Endothelial cell of umbilical vein (primary cell): Measurements from ENCODE around the gene BRSK2. TPM values are rescaled to one million over a fixed set of nuclear protein-coding genes. Genes with fewer than 3 reads are reported as not detected.
"Not testable (repeated sequence)": the region's sequence is repeated elsewhere in the genome, so short reads cannot be mapped to it uniquely, and the experiment has no call there.

ENCODE experiments used
- BruUV-seq: library from RNA; stranded (reverse); fragments of 400-500 nt; replicated peaks from 2 replicates; lab custom pipeline; 2021; lab: Mats Ljungman, UMichigan
- CTCF ChIA-PET: fragments of 300-600, 350-600 bp; sonication (Branson Sonifier 250); formaldehyde crosslinking; loops from one replicate; lab custom pipeline; 2021; ENCODE audit warnings: antibody characterized with exemption, inconsistent platforms; lab: Charles Lee
- POLR2A ChIA-PET: fragments of 300-600, 350-600 bp; sonication (Branson Sonifier 250); formaldehyde crosslinking; loops from one replicate; lab custom pipeline; 2021; ENCODE audit warnings: antibody characterized with exemption, inconsistent platforms; lab: Charles Lee
- DNase-seq: peaks from one replicate; pipeline ENCODE4 v3.0.0-alpha.2; 2011; ENCODE audit warnings: low read depth, low spot score
- FAIRE-seq: peaks from 2 replicates; lab custom pipeline; 2011; peaks lifted over from hg19 to GRCh38; lab: Jason Lieb, UNC
- H2AFZ ChIP-seq: 2 replicates; pipeline ENCODE4 v1.6.0; 2012; ENCODE audit warnings: low read depth, low read length, control low read depth, inconsistent platforms
- H3K27ac ChIP-seq: 2 replicates; pipeline ENCODE4 v1.5.1; 2011; ENCODE audit warnings: low read depth, mild to moderate bottlenecking, control low read depth, low read length, moderate library complexity; ENCODE audit not compliant: insufficient read depth
- H3K27me3 ChIP-seq, 2 experiments: 2 replicates each; pipeline versions ENCODE4 v1.6.0 to v1.6.1; 2011; ENCODE audit warnings: low read length in 2 of 2, mixed read lengths in 1 of 2; ENCODE audit not compliant: control insufficient read depth in 2 of 2, insufficient read depth in 2 of 2
- H3K36me3 ChIP-seq, 2 experiments: 2 replicates in 1 of 2; 3 replicates in 1 of 2; pipeline ENCODE4 v1.5.1; 2011; ENCODE audit warnings: low read length in 2 of 2, mild to moderate bottlenecking in 1 of 2, moderate library complexity in 1 of 2; ENCODE audit not compliant: control insufficient read depth in 2 of 2, insufficient read depth in 2 of 2; ENCODE audit errors: extremely low read depth in 1 of 2
- H3K4me1 ChIP-seq: 3 replicates; pipeline ENCODE4 v1.5.1; 2011; ENCODE audit warnings: mild to moderate bottlenecking, low read length; ENCODE audit not compliant: control insufficient read depth, insufficient read depth; ENCODE audit errors: extremely low read depth
- H3K4me2 ChIP-seq: 2 replicates; pipeline ENCODE4 v1.6.1; 2011; ENCODE audit warnings: low read length, control low read depth, mixed read lengths; ENCODE audit not compliant: insufficient read depth
- H3K4me3 ChIP-seq, 3 experiments: fragments of 200-600 bp in 1 of 3; sonication (generic), shearing (Covaris generic) in 1 of 3; replicated peaks in 1 of 3; 2 replicates each; pipeline ENCODE4 v1.5.1; 2011 to 2016; ENCODE audit warnings: control low read depth in 3 of 3, low read length in 3 of 3, mild to moderate bottlenecking in 2 of 3, inconsistent platforms in 1 of 3, low read depth in 1 of 3, moderate library complexity in 1 of 3; ENCODE audit not compliant: insufficient read depth in 1 of 3
- H3K79me2 ChIP-seq: 2 replicates; pipeline ENCODE4 v1.6.0; 2012; ENCODE audit warnings: low read length, inconsistent platforms; ENCODE audit not compliant: control insufficient read depth, insufficient read depth
- H3K9ac ChIP-seq: replicated peaks from 2 replicates; pipeline ENCODE3; 2011; ENCODE audit warnings: low read length, control low read depth; ENCODE audit not compliant: insufficient read depth; ENCODE audit errors: extremely low read depth
- H3K9me1 ChIP-seq: replicated peaks from 3 replicates; pipeline ENCODE4 v1.6.0; 2011; ENCODE audit warnings: mild to moderate bottlenecking, low read length; ENCODE audit not compliant: control insufficient read depth, insufficient read depth; ENCODE audit errors: extremely low read depth
- H3K9me3 ChIP-seq: replicated peaks from 2 replicates; pipeline ENCODE4 v1.5.1; 2012; ENCODE audit warnings: low read length, inconsistent platforms; ENCODE audit not compliant: control insufficient read depth, insufficient read depth
- H4K20me1 ChIP-seq: replicated peaks from 2 replicates; pipeline ENCODE3; 2011; ENCODE audit warnings: mild to moderate bottlenecking, low read length; ENCODE audit not compliant: control insufficient read depth, insufficient read depth; ENCODE audit errors: extremely low read depth
- FOS ChIP-seq: IDR thresholded peaks from 2 replicates; pipeline ENCODE4 v1.6.1; 2011; ENCODE audit warnings: mild to moderate bottlenecking, low read length, moderate library complexity, borderline replicate concordance; ENCODE audit not compliant: insufficient read depth
- GATA2 ChIP-seq: IDR thresholded peaks from 2 replicates; pipeline ENCODE4 v1.7.0; 2011; ENCODE audit warnings: low read depth, mild to moderate bottlenecking, moderate library complexity, mixed read lengths, low read length; ENCODE audit not compliant: insufficient read length, insufficient read depth
- dilution Hi-C: fragments of 300-500 bp; cut with MboI; formaldehyde crosslinking; loops from one replicate; pipeline ENCODE4 v1.15.0; 2019; ENCODE audit warnings: low sequenced_read_pairs; ENCODE audit not compliant: extremely low pct_ligation_motif_present
- intact Hi-C: fragments of 100-400 bp; cut with micrococcal nuclease; formaldehyde crosslinking; loops from one replicate; pipeline ENCODE4 v1.10.0; 2022
- polyA plus RNA-seq, 4 experiments: library from polyadenylated mRNA; depleted of rRNA in 3 of 4; stranded (reverse) in 3 of 4; unstranded in 1 of 4; fragments of >200 nt; gene quantifications; 2 replicates each; pipeline versions ENCODE4 v1.2.1 to v1.2.3, GENCODE V29; 2011 to 2012; ENCODE audit warnings: missing spikeins in 1 of 4
- total RNA-seq: library from RNA; stranded (reverse); gene quantifications from 2 replicates; pipeline ENCODE4 v1.2.3, GENCODE V29; 2021
- TF ChIP-seq, protein P1 (sequence below), 2 donors: IDR thresholded peaks; 1 replicate in 1 of 2; 2 replicates in 1 of 2; pipeline ENCODE4 v1.5.1; 2011; ENCODE audit warnings: low read length in 2 of 2, mild to moderate bottlenecking in 2 of 2, moderate library complexity in 2 of 2, control low read depth in 1 of 2, inconsistent platforms in 1 of 2, low read depth in 1 of 2; ENCODE audit not compliant: insufficient read depth in 1 of 2; ENCODE audit errors: extremely low read depth in 1 of 2

The BRSK2 gene
- total and polyA plus RNA-seq, 2 donors (not counting 3 experiments of a cell fraction or from before 2014, with no cell fraction given) = 0.08 to 0.20 TPM

DNA sequence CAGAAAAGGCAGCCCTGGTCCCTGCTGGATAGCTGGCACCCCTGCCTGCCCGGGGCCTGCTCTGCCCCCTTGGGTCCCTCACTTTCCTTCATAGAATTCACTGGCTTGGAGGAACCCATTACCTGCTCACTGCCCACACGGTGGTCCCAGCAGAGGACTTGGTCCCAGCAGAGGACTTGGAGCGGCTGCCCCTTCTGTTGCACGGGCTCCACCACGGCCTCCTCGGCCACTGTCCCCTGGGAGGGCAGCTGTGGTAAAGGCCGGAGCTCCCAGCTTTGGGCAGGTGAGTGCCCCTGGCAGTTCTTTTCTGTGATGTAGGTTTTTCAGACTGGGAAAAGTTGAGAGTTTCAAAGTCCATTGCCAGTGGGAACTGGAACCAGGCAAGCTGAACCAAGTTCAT lies 25.9 kb downstream of the BRSK2 start:
- FAIRE-seq = no peak
- no peak for DNase-seq
- ChIA-PET CTCF (no interaction called here), POLR2A (no interaction called here)
- H3K79me2 ChIP-seq = no peaks in the 10 kb centered on the region
- no peak overlapping the region for H3K4me2 ChIP-seq
- no TSS peak for BruUV-seq
- no peaks in the 10 kb centered on the region for H3K4me1 ChIP-seq
- no peak overlapping the region for H3K9ac ChIP-seq
- no peaks in the 10 kb centered on the region for H3K9me1 ChIP-seq
- no peaks in the 10 kb centered on the region for H3K9me3 ChIP-seq
- H2AFZ ChIP-seq = no peak overlapping the region
- H3K36me3 ChIP-seq = no peaks in the 10 kb centered on the region
- TF ChIP-seq, protein P1, sequence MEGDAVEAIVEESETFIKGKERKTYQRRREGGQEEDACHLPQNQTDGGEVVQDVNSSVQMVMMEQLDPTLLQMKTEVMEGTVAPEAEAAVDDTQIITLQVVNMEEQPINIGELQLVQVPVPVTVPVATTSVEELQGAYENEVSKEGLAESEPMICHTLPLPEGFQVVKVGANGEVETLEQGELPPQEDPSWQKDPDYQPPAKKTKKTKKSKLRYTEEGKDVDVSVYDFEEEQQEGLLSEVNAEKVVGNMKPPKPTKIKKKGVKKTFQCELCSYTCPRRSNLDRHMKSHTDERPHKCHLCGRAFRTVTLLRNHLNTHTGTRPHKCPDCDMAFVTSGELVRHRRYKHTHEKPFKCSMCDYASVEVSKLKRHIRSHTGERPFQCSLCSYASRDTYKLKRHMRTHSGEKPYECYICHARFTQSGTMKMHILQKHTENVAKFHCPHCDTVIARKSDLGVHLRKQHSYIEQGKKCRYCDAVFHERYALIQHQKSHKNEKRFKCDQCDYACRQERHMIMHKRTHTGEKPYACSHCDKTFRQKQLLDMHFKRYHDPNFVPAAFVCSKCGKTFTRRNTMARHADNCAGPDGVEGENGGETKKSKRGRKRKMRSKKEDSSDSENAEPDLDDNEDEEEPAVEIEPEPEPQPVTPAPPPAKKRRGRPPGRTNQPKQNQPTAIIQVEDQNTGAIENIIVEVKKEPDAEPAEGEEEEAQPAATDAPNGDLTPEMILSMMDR (IDR thresholded peaks at IDR 0.05; ENCODE audit: extremely low read depth in 1 of 2, insufficient read depth in 1 of 2, low read depth in 1 of 2, low read length in 2 of 2) = no peak
- TF ChIP-seq GATA2 (no peak), FOS (no peak)
- H3K27me3 ChIP-seq = no peaks in the 10 kb centered on the region
- H4K20me1 ChIP-seq = no peaks in the 10 kb centered on the region
- no peak overlapping the region for H3K27ac ChIP-seq
- H3K4me3 ChIP-seq = no peak overlapping the region
- dilution Hi-C loops = no loop called here
- intact Hi-C loops = no loop called here

DNA sequence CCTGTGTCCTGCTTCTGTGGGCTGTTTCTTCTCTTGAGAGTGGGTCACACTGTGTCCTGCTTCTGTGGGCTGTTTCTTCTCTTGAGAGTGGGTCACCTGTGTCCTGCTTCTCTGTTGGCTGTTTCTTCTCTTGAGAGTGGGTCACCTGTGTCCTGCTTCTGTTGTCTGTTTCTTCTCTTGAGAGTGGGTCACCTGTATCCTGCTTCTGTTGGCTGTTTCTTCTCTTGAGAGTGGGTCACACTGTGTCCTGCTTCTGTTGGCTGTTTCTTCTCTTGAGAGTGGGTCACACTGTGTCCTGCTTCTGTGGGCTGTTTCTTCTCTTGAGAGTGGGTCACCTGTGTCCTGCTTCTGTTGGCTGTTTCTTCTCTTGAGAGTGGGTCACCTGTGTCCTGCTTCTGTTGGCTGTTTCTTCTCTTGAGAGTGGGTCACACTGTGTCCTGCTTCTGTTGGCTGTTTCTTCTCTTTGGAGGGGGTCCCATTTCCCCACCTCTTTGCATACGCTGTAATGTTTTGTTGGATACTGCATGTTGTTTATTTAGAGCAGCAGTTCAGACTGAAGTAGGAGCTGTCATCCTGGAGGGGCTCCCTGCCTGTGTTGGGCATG lies 28.6 kb downstream of the BRSK2 start:
- DNase-seq, H3K79me2 ChIP-seq, H3K27ac ChIP-seq, intact Hi-C loops, H3K4me1 ChIP-seq, CTCF ChIA-PET, H3K9ac ChIP-seq, BruUV-seq, H3K9me3 ChIP-seq, dilution Hi-C loops, POLR2A ChIA-PET, H3K36me3 ChIP-seq, H3K9me1 ChIP-seq, H3K4me3 ChIP-seq, H3K4me2 ChIP-seq, FAIRE-seq, H3K27me3 ChIP-seq, H4K20me1 ChIP-seq, H2AFZ ChIP-seq: not testable (repeated sequence)
